Measurements from ENCODE around the gene CCNJL.

The CCNJL gene

GRCh38 chr5:160211352-160211751 is 101.0 kb downstream of the CCNJL start:
- DNase-seq = no peak

DNA sequence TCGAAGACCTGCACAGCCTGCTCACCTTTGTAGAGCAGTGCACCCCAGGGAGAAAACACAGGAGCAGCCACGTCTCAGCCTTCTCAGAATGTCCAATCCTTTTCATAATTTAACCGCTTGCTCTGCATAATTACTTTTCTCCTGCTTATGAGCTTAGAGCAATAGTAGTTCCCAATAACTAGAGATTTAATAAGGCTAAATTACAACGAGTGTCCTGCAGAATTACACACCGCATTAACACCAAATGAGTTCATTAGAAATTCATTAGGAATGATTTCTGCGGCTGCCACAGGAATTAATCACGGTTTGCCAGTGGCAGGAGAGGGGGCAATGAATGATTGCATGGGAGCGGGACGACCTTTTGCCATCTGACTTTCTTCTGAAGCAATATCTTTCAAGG is 101.8 kb downstream of the CCNJL start:
- DNase-seq = no peak

GRCh38 chr5:160209917-160210316 is 102.4 kb downstream of the CCNJL start:
- no peak for DNase-seq

DNA sequence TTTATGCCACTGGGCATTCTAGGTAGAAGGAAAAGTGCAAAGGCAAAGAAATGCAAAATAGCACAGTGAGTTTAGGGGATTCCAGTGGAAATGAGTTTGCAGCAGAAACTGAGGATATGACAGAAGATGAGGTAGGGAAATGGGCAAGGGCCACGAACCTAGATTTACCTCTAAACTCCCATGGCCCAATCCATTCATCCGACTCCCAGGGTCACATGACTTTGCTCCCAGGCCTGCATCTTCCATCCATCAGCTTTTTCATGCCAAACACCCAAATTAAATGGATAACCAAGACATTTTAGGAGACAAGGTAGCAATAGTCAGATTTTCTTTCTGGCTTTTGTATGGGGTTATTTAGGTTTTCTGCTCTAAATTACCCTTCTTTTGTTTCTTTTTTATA is 105.3 kb downstream of the CCNJL start:
- DNase-seq = no peak

Data from T-helper 1 cell (primary cell).